ENCODE results near the gene ZNF195. TPM values are rescaled to one million over a fixed set of nuclear protein-coding genes. Genes with fewer than 3 reads are reported as not detected.

ZNF195 gene
- total and polyA plus RNA-seq, 4 donors = 13.2 to 29.6 (median 19.6) TPM

GRCh38 chr11:3375552-3375951 lies 3.4 kb downstream of the ZNF195 start:
- no peak for DNase-seq
- no peak for TF ChIP-seq CTCF (IDR thresholded peaks at IDR 0.05; ENCODE audit: control extremely low read depth, extremely low read depth)
- Histone ChIP-seq H3K4me1 (ENCODE audit: control insufficient read depth in 5 of 5, insufficient read depth in 5 of 5, low read length in 5 of 5) (peaks cover 2 to 15% (median 9%) of the 10 kb centered on the region in 5 donors), H3K27ac (ENCODE audit: low read depth in 1 of 2, low read length in 1 of 2) (no peak overlapping the region), H3K9ac (ENCODE audit: insufficient read depth in 1 of 2, low read length in 2 of 2) (no peak overlapping the region), H3K9me3 (ENCODE audit: control insufficient read depth in 4 of 4, insufficient read depth in 3 of 4, low read length in 3 of 4) (no peaks in the 10 kb centered on the region), H3K36me3 (ENCODE audit: control insufficient read depth in 4 of 4, insufficient read depth in 4 of 4, low read length in 4 of 4) (peaks cover 2 to 14% (median 9%) of the 10 kb centered on the region in 4 donors), H3K27me3 (ENCODE audit: control insufficient read depth in 3 of 3, insufficient read depth in 3 of 3, low read length in 2 of 3) (no peaks in the 10 kb centered on the region), H3K4me3 (no peak overlapping the region)
- 95 to 96% methylated on average over 4 of the region's 4 CpGs for WGBS, 2 donors
- no peak for ATAC-seq (ENCODE audit: insufficient read depth, low FRiP score)

- Histone ChIP-seq H3K36me3 (ENCODE audit: control insufficient read depth in 4 of 4, insufficient read depth in 4 of 4, low read length in 4 of 4) (peaks cover 24 to 41% (median 40%) of the 10 kb centered on the region in 4 donors), H3K9ac (ENCODE audit: insufficient read depth in 1 of 2, low read length in 2 of 2) (no peak overlapping the region), H3K27me3 (ENCODE audit: control insufficient read depth in 3 of 3, insufficient read depth in 3 of 3, low read length in 2 of 3) (no peaks in the 10 kb centered on the region), H3K27ac (ENCODE audit: low read depth in 1 of 2, low read length in 1 of 2) (no peak overlapping the region), H3K9me3 (ENCODE audit: control insufficient read depth in 4 of 4, insufficient read depth in 3 of 4, low read length in 3 of 4) (peaks cover 0 to 6% (median 0%) of the 10 kb centered on the region in 4 donors), H3K4me1 (ENCODE audit: control insufficient read depth in 5 of 5, insufficient read depth in 5 of 5, low read length in 5 of 5) (no peaks in the 10 kb centered on the region), H3K4me3 (no peak overlapping the region)
- no peak for TF ChIP-seq CTCF (IDR thresholded peaks at IDR 0.05; ENCODE audit: control extremely low read depth, extremely low read depth)
- peak in 1 of 3 donors; percentile 5 for DNase-seq
- no peak for ATAC-seq (ENCODE audit: insufficient read depth, low FRiP score)
- WGBS, 2 donors = 95 to 97% methylated on average over 9 of the region's 9 CpGs
These were observed 8.6 kb downstream of the ZNF195 start for GRCh38 chr11:3370311-3370870.

GRCh38 chr11:3369366-3369765 lies 9.6 kb downstream of the ZNF195 start:
- Histone ChIP-seq H3K27me3 (ENCODE audit: control insufficient read depth in 3 of 3, insufficient read depth in 3 of 3, low read length in 2 of 3) (no peaks in the 10 kb centered on the region), H3K4me1 (ENCODE audit: control insufficient read depth in 5 of 5, insufficient read depth in 5 of 5, low read length in 5 of 5) (no peaks in the 10 kb centered on the region), H3K9ac (ENCODE audit: insufficient read depth in 1 of 2, low read length in 2 of 2) (no peak overlapping the region), H3K36me3 (ENCODE audit: control insufficient read depth in 4 of 4, insufficient read depth in 4 of 4, low read length in 4 of 4) (peaks cover 24 to 47% (median 43%) of the 10 kb centered on the region in 4 donors), H3K27ac (ENCODE audit: low read depth in 1 of 2, low read length in 1 of 2) (no peak overlapping the region), H3K4me3 (no peak overlapping the region), H3K9me3 (ENCODE audit: control insufficient read depth in 4 of 4, insufficient read depth in 3 of 4, low read length in 3 of 4) (peaks cover 0 to 6% (median 0%) of the 10 kb centered on the region in 4 donors)
- 96 to 97% methylated on average over 6 of the region's 6 CpGs for WGBS, 2 donors
- no peak for TF ChIP-seq CTCF (IDR thresholded peaks at IDR 0.05; ENCODE audit: control extremely low read depth, extremely low read depth)
- no peak for DNase-seq
- no peak for ATAC-seq (ENCODE audit: insufficient read depth, low FRiP score)

- DNase-seq (no peak), ATAC-seq (ENCODE audit: insufficient read depth, low FRiP score) (no peak)
- WGBS, 2 donors = 97 to 99% methylated on average over 3 of the region's 3 CpGs
- no peak for TF ChIP-seq CTCF (IDR thresholded peaks at IDR 0.05; ENCODE audit: control extremely low read depth, extremely low read depth)
- Histone ChIP-seq H3K36me3 (ENCODE audit: control insufficient read depth in 4 of 4, insufficient read depth in 4 of 4, low read length in 4 of 4) (peaks cover 24 to 52% (median 48%) of the 10 kb centered on the region in 4 donors), H3K9me3 (ENCODE audit: control insufficient read depth in 4 of 4, insufficient read depth in 3 of 4, low read length in 3 of 4) (peaks cover 2 to 8% (median 4%) of the 10 kb centered on the region in 4 donors), H3K4me1 (ENCODE audit: control insufficient read depth in 5 of 5, insufficient read depth in 5 of 5, low read length in 5 of 5) (no peaks in the 10 kb centered on the region), H3K27ac (ENCODE audit: low read depth in 1 of 2, low read length in 1 of 2) (no peak overlapping the region), H3K9ac (ENCODE audit: insufficient read depth in 1 of 2, low read length in 2 of 2) (no peak overlapping the region), H3K27me3 (ENCODE audit: control insufficient read depth in 3 of 3, insufficient read depth in 3 of 3, low read length in 2 of 3) (no peaks in the 10 kb centered on the region), H3K4me3 (no peak overlapping the region)
These were observed 10.7 kb downstream of the ZNF195 start for GRCh38 chr11:3368199-3368598.

Data from lung (tissue), 12 donors.